Sigmoid colon (tissue), 7 donors: ENCODE data around the gene PRR22. TPM values are rescaled to one million over a fixed set of nuclear protein-coding genes. Genes with fewer than 3 reads are reported as not detected.

Source experiments
- DNase-seq: peaks from one replicate; pipeline ENCODE4 v3.0.0-alpha.2; 2019
- H3K27ac ChIP-seq, 4 donors: fragments of 200-600 bp; sonication (generic); one replicate each; pipeline ENCODE4 v1.5.1; 2016 to 2019; ENCODE audit warnings: mild to moderate bottlenecking in 1 of 4
- H3K27me3 ChIP-seq, 3 donors: fragments of 200-600 bp; sonication (generic); one replicate each; pipeline ENCODE4 v1.5.1; 2019; ENCODE audit warnings: mild to moderate bottlenecking in 1 of 3
- H3K36me3 ChIP-seq, 4 donors: fragments of 200-600 bp; sonication (generic); one replicate each; pipeline ENCODE4 v1.5.1; 2016 to 2019
- H3K4me1 ChIP-seq, 4 donors: fragments of 200-600 bp; sonication (generic); one replicate each; pipeline ENCODE4 v1.5.1; 2017 to 2019
- H3K4me3 ChIP-seq, 4 donors: fragments of 200-600 bp; sonication (generic); one replicate each; pipeline ENCODE4 v1.5.1; 2017 to 2019; ENCODE audit warnings: mild to moderate bottlenecking in 2 of 4, moderate library complexity in 1 of 4
- H3K9me3 ChIP-seq, 4 donors: fragments of 200-600 bp in 3 of 4; sonication (generic) in 3 of 4; one replicate each; pipeline versions ENCODE4 v1.5.1 to v1.6.1; 2013 to 2019
- EP300 ChIP-seq, 4 donors: sonication (generic); formaldehyde crosslinking; IDR thresholded peaks; one replicate each; pipeline ENCODE4 v1.6.1; 2017; ENCODE audit warnings: antibody characterized with exemption in 4 of 4
- POLR2A ChIP-seq, 2 donors: fragments of 450-650 bp; IDR thresholded peaks; one replicate each; pipeline ENCODE4 v1.6.1; 2016; ENCODE audit warnings: antibody characterized with exemption in 2 of 2, mild to moderate bottlenecking in 2 of 2, moderate library complexity in 2 of 2
- POLR2AphosphoS5 ChIP-seq, 4 donors: sonication (generic); formaldehyde crosslinking; IDR thresholded peaks; one replicate each; pipeline ENCODE4 v1.6.1; 2017; ENCODE audit warnings: antibody characterized with exemption in 4 of 4
- WGBS, 2 donors: extraction: QIAGEN DNeasy Blood & Tissue Kit; methylation state at CpG; one replicate each; pipeline ENCODE4 v1.1.7; 2013; 5-methylcytosine and 5-hydroxymethylcytosine counted together
- intact Hi-C: fragments of 100-400 bp; cut with DNase I; formaldehyde crosslinking; loops from one replicate; pipeline ENCODE4 v1.15.1; 2023
- polyA plus RNA-seq, 3 donors: library from polyadenylated mRNA; stranded (reverse); fragments of 200-250 nt; gene quantifications; one replicate each; pipeline ENCODE4 v1.2.3, GENCODE V29; 2013
- total RNA-seq, 4 donors: library from RNA; depleted of rRNA; stranded (reverse); fragments of >200 nt; gene quantifications; one replicate each; pipeline ENCODE4 v1.1.0, GENCODE V29; 2016
- TF ChIP-seq, protein P1 (sequence below), 4 experiments: fragments of 450-650 bp in 3 of 4; fragments of 200-600 bp in 1 of 4; IDR thresholded peaks; one replicate each; pipeline ENCODE4 v1.5.1; 2016 to 2019; ENCODE audit warnings: antibody characterized with exemption in 4 of 4, mild to moderate bottlenecking in 3 of 4, moderate library complexity in 2 of 4
- donor health status: healthy with polysubstance abuse.
- donor health status: Bipolar disorder and iron deficiency.
- donor health status: healthy.

PRR22 gene
- total and polyA plus RNA-seq, 7 donors, result 0.60 to 9.2 (median 0.90) TPM; not detected in 3

DNA sequence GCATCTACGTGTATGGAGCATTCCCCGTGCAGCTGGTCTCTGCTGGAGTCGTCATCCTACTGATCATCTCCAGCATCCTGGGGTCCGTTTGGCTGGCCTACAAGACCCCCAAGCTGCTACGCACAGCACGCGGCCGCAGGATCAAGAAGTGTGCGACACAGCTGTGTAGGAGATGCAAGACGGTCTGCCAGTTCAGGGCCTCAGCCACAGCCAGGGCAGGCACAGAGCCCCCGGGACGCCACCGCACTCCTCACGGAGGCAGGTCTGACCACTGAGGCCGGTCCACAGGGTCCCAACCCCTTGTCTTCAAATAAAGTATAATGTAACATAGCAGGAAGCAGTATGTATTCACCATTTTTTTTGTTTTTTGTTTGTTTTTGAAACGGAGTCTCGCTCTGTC is 6.1 kb downstream of the PRR22 start:
- DNase-seq, result no peak
- Histone ChIP-seq H3K36me3 (no peaks in the 10 kb centered on the region), H3K27ac (no peak overlapping the region), H3K4me1 (no peaks in the 10 kb centered on the region), H3K4me3 (no peak overlapping the region), H3K27me3 (no peaks in the 10 kb centered on the region), H3K9me3 (no peaks in the 10 kb centered on the region)
- 82 to 85% methylated on average over 17 of the region's 17 CpGs for WGBS, 2 donors
- TF ChIP-seq POLR2AphosphoS5 (IDR thresholded peaks at IDR 0.05) (no peak), EP300 (IDR thresholded peaks at IDR 0.05) (no peak), POLR2A (IDR thresholded peaks at IDR 0.05) (no peak)
- TF ChIP-seq, protein P1, sequence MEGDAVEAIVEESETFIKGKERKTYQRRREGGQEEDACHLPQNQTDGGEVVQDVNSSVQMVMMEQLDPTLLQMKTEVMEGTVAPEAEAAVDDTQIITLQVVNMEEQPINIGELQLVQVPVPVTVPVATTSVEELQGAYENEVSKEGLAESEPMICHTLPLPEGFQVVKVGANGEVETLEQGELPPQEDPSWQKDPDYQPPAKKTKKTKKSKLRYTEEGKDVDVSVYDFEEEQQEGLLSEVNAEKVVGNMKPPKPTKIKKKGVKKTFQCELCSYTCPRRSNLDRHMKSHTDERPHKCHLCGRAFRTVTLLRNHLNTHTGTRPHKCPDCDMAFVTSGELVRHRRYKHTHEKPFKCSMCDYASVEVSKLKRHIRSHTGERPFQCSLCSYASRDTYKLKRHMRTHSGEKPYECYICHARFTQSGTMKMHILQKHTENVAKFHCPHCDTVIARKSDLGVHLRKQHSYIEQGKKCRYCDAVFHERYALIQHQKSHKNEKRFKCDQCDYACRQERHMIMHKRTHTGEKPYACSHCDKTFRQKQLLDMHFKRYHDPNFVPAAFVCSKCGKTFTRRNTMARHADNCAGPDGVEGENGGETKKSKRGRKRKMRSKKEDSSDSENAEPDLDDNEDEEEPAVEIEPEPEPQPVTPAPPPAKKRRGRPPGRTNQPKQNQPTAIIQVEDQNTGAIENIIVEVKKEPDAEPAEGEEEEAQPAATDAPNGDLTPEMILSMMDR (IDR thresholded peaks at IDR 0.05), result no peak
- intact Hi-C loops, result no loop called here

DNA sequence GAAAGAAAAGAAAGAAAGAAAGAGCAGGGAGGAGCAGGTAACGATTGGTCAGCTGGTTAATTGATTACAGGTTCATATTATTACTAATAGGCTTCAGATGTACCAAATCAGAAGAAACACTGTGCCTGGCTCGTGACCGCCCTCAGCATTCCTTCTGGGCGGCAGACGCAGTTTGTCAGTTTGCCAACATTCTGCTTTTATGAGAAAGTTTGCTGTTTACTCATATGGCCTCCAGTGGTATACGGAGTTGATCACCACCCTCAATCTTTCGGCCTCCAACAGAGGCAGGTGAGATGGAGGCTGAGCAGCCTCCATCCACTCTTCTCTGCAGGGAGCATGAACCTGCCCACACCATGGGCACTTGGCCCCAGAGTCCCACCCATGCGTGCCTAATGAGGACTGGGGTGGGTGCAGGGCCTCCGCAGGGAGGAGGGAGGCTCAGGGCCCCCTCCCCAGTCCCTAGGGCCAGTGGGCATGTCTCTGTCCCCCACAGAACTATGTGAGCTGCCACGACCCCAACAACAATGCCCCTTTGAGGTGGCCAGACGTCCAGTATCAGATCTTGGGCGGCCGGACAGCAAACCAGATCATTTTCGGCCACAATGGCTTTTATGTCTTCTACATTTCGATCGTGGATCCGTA is 8.8 kb downstream of the PRR22 start:
- no peak overlapping the region for H3K4me3 ChIP-seq
- no peaks in the 10 kb centered on the region for H3K9me3 ChIP-seq
- no peaks in the 10 kb centered on the region for H3K36me3 ChIP-seq
- no peaks in the 10 kb centered on the region for H3K4me1 ChIP-seq
- intact Hi-C loops, result no loop called here
- WGBS, 2 donors, result 50 to 70% methylated on average over 17 of the region's 17 CpGs
- TF ChIP-seq EP300 (IDR thresholded peaks at IDR 0.05), result no peak
- TF ChIP-seq, protein P1 (IDR thresholded peaks at IDR 0.05), result no peak
- TF ChIP-seq POLR2AphosphoS5 (IDR thresholded peaks at IDR 0.05), result no peak
- TF ChIP-seq POLR2A (IDR thresholded peaks at IDR 0.05), result no peak
- no peak overlapping the region for H3K27ac ChIP-seq
- H3K27me3 ChIP-seq, result no peaks in the 10 kb centered on the region
- DNase-seq, result no peak

DNA sequence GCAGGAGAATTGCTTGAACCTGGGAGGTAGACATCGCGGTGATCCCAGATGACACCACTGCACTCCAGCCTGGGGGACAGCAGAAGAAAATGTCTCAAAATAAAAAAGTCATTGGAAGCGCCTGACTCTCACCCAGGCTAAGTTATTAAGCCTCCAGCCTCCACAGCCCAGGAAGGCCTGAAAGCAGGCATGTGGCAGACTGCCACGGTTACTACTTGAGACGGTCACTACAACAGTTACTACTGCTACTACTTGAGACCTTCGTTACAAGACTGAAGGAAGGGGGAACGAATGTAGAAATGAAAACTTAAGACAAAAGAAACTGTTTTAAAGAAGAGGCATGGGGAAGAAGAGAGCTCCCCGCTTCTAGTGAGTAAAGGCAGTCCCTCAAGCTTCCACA is 9.6 kb downstream of the PRR22 start:
- 56 to 82% methylated on average over 8 of the region's 8 CpGs for WGBS, 2 donors
- Histone ChIP-seq H3K27me3 (no peaks in the 10 kb centered on the region), H3K9me3 (no peaks in the 10 kb centered on the region), H3K36me3 (no peaks in the 10 kb centered on the region), H3K4me1 (no peaks in the 10 kb centered on the region), H3K4me3 (no peak overlapping the region), H3K27ac (no peak overlapping the region)
- no peak for DNase-seq
- intact Hi-C loops, result no loop called here
- TF ChIP-seq EP300 (IDR thresholded peaks at IDR 0.05) (no peak), POLR2AphosphoS5 (IDR thresholded peaks at IDR 0.05) (no peak), POLR2A (IDR thresholded peaks at IDR 0.05) (no peak)
- TF ChIP-seq, protein P1 (IDR thresholded peaks at IDR 0.05), result no peak

DNA sequence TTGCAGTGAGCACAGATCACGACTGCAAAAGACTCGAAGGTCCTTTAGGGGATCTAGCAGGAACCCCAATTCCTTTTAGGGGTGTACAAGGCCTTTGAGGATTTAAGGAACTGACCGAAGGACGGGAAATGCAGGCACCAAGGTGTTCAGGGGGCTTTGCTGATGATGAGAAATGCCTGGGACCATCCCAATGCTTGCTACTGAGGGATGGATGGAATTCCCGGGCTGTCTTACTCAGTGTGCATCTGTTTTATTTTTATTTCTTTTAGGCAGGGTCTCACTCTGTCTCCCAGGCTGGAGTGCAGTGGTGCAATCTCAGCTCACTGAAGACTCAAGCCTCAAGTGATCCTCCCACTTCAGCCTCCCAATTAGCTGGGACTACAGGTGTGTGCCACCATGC is 11.3 kb downstream of the PRR22 start:
- no peak for DNase-seq
- intact Hi-C loops, result no loop called here
- no peak for TF ChIP-seq POLR2A (IDR thresholded peaks at IDR 0.05)
- TF ChIP-seq POLR2AphosphoS5 (IDR thresholded peaks at IDR 0.05), result no peak
- TF ChIP-seq, protein P1 (IDR thresholded peaks at IDR 0.05), result no peak
- no peak for TF ChIP-seq EP300 (IDR thresholded peaks at IDR 0.05)

DNA sequence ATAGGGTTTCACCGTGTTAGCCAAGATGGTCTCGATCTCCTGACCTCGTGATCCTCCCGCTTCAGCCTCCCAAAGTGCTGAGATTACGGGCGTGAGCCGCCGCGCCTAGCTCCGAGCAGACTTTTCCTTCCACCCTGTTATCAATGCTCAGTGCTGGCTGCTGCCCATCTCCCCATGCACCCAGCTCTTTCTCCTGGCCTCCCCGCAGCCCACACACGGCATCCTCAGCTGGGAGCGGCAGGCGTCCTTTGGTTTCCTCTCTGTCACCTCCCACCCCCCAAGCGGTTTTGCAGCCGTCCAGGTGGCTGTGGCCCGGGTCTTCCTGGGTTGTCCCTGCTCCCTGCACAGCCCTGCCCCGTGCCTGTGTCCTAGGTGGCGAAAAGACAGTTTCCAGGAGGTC is 12.1 kb downstream of the PRR22 start:
- TF ChIP-seq POLR2A (IDR thresholded peaks at IDR 0.05), result no peak
- TF ChIP-seq EP300 (IDR thresholded peaks at IDR 0.05), result no peak
- TF ChIP-seq, protein P1 (IDR thresholded peaks at IDR 0.05), result no peak
- no peak for TF ChIP-seq POLR2AphosphoS5 (IDR thresholded peaks at IDR 0.05)
- WGBS, 2 donors, result 71 to 82% methylated on average over 19 of the region's 19 CpGs
- intact Hi-C loops, result no loop called here

More for the DNA sequence above, 11.3 kb downstream of the PRR22 start:
- Histone ChIP-seq H3K4me3 (no peak overlapping the region), H3K9me3 (no peaks in the 10 kb centered on the region), H3K27ac (no peak overlapping the region), H3K4me1 (no peaks in the 10 kb centered on the region), H3K36me3 (no peaks in the 10 kb centered on the region), H3K27me3 (no peaks in the 10 kb centered on the region)
- 82 to 92% methylated on average over 5 of the region's 5 CpGs for WGBS, 2 donors

More for the DNA sequence above, 12.1 kb downstream of the PRR22 start:
- no peak for DNase-seq
- no peaks in the 10 kb centered on the region for H3K27me3 ChIP-seq
- no peaks in the 10 kb centered on the region for H3K4me1 ChIP-seq
- no peak overlapping the region for H3K4me3 ChIP-seq
- H3K36me3 ChIP-seq, result no peaks in the 10 kb centered on the region
- no peak overlapping the region for H3K27ac ChIP-seq
- H3K9me3 ChIP-seq, result no peaks in the 10 kb centered on the region
